Fibroblast of skin of back (primary cell): ENCODE results near the gene LHFPL5.

Experiments used
- DNase-seq: peaks from one replicate; pipeline ENCODE4 v3.0.0-alpha.2; 2013

The LHFPL5 gene

DNA sequence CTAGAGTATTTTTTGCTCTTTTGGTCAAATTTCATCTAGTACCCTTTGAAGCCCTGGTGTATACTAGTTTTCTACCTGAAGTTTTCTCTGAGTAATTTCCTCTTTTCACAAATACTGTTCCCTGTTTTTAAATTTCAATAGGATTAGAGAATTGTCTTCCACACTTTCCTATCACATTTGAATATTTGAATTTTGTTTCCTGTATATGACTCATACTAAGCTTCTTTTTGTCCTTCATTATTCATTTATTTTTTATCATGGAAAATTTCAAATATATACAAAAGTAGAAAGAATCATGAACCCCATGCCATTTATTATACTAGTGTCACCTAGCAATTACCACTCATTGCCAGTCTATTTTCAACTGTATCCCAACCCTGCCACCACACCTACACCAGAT lies 52.7 kb downstream of the LHFPL5 start:
- no peak for DNase-seq

DNA sequence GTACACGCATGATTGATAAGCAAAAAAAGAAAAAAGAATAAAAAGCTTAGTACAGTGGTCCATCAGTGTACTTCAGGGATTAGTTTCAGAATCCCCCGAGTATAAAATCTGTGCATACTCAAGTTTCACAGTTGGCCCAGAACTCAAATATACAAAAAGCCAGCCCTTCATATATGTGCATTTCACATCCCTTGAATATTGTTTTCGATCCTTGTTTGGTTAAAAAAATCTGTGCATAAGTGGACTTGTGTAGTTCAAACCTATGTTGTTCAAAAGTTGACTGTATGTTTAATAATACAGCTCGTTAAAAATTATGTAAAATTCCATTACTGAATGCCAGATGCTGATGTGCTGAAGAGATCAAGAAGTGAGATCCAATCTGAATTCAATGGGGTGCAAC lies 54.2 kb downstream of the LHFPL5 start:
- no peak for DNase-seq
